GM23248 (cell line): Measurements from ENCODE around the gene SIGLEC11.

ENCODE experiments used
- EZH2 ChIP-seq: fragments of 200-600 bp; sonication (generic); IDR thresholded peaks from 2 replicates; pipeline ENCODE4 v1.6.1; 2018; ENCODE audit warnings: antibody characterized with exemption, mild to moderate bottlenecking; ENCODE audit not compliant: insufficient read depth, poor library complexity, severe bottlenecking
- EZH2phosphoT487 ChIP-seq: fragments of 200-600 bp; sonication (generic); IDR thresholded peaks from 2 replicates; pipeline ENCODE4 v1.6.1; 2018; ENCODE audit warnings: antibody characterized with exemption, moderate library complexity, mild to moderate bottlenecking, low read depth; ENCODE audit not compliant: insufficient read depth

GRCh38 chr19:49915271-49915670, 45.7 kb downstream of the SIGLEC11 start:
- no peak for TF ChIP-seq EZH2
- no peak for TF ChIP-seq EZH2phosphoT487
